GM19023 (cell line): Measurements from ENCODE around the gene SEC23B.
"Not testable (repeated sequence)": the region's sequence is repeated elsewhere in the genome, so short reads cannot be mapped to it uniquely, and the experiment has no call there.

Experiments
- ATAC-seq: cut with Tn5 transposase; IDR thresholded peaks from one replicate; pipeline ENCODE4 v1.9.1; 2021; ENCODE audit warnings: mild to moderate bottlenecking, moderate library complexity; ENCODE audit not compliant: unreplicated experiment

Gene SEC23B

DNA sequence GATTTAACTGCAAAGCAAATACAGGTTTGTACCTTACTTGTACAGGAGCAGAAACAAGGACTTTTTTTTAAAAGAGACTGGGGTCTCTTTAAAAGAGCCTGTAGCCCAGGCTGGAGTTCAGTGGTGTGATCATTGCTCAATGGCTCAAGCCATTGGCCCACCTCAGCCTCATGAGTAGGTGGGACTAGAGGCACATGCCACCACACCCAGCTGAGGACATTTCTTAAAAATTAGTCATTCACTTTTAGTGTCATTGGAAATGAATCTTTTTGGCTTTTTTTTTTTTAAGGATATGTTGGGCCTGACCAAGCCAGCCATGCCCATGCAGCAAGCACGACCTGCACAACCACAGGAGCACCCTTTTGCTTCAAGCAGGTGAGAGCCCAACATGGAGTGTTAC is 16.9 kb downstream of the SEC23B start:
- ATAC-seq = no peak

GRCh38 chr20:18526761-18527160 is 19.0 kb downstream of the SEC23B start:
- not testable (repeated sequence) for ATAC-seq

DNA sequence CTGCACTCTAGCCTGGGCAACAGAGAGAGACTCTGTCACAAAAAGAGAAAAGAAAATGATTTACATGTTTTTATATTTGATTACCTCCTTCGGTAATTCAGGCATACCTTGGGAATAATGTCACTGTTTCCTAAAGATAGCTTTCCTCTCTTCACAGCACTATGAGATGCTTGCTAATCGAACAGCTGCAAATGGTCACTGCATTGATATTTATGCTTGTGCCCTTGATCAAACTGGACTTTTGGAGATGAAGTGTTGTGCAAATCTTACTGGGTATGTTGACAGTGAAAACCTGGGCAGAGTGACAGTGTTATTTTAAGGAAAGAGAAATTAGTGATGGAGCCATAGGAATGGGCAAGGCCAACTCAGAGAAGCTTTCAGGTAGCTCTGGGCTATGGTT is 19.6 kb downstream of the SEC23B start:
- no peak for ATAC-seq

DNA sequence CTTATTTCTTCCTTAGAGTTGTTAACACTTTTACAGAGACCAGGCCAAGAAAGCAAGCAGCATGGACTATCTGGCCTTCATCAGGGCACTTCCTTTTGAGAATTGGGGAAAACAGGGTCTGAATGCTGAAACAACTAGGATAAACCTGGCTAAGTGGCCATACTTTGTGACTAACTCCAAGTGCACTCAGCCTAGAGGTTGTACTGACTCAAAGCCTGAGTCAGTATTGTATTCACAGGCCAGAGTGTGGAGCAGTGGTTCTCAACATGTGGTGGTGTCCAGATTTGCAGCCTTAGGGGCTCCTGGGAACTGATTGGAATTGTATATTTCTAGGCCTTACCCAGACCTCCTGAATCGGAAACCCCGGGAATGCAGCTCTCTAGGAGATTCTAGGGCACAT is 20.1 kb downstream of the SEC23B start:
- ATAC-seq = no peak

- ATAC-seq = no peak
Measured at GRCh38 chr20:18529041-18529440, 21.3 kb downstream of the SEC23B start.

GRCh38 chr20:18532626-18533025 is 24.9 kb downstream of the SEC23B start:
- ATAC-seq = no peak

- no peak for ATAC-seq
Measured at GRCh38 chr20:18533491-18533890, 25.8 kb downstream of the SEC23B start.

GRCh38 chr20:18533978-18534644 is 26.4 kb downstream of the SEC23B start:
- no peak for ATAC-seq

- ATAC-seq = no peak
Measured at GRCh38 chr20:18537651-18538050, 29.9 kb downstream of the SEC23B start.

DNA sequence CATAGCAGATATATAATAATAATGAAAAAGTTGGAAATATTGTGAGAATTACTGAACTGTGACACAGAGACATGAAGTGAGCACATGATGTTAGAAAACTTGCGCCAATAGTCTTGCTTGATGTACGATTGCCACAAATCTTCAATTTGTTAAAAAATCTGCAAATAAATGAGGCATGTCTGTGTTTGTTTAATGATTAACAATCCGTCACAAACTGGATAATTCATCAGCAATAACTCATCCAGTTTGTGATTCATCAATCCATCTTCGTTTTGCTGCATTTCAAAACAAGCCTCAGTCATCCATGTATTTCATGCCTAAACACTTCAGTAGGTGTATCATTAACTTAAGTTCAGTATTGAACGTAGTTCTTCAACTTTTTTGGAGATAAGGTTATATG is 34.0 kb downstream of the SEC23B start:
- no peak for ATAC-seq

GRCh38 chr20:18543216-18543615 is 35.5 kb downstream of the SEC23B start:
- no peak for ATAC-seq

DNA sequence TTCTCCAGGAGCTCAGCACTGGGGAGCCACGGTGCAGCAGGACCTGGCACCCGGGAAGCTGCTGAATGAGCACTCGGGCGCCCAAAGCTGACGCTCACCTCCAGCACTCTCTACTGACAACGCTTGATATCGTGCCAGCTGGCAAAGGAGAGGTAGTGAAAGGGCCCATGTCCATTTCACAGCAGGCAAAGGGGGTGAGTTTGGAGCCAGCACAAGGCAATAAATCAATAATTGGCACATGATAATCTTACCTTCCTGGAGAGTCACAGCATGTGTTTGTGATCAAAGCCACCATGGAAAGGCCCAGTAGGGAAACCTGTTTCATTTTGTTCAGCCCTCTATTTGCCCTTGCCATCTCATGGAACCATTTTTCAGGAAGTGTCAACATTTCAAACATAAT is 36.2 kb downstream of the SEC23B start:
- no peak for ATAC-seq

DNA sequence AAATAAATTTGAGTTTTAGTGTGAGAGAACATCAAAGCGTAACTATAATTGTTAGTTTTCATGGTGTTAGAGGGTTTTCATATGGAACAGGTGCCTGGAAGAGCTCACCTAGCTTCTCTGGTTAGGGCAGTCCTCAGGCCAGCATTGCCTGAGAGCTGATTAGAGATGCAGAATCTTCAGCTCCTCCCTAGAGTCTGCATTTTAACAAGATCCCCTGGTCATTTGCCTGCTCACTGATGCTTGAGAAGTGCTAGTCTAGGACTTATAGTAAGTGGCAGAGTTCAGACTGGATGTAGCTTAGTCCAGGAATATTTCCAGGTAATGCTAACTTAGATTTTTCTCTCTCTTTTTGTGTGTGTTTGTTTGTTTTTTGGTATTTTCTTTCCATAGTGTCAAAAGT is 37.8 kb downstream of the SEC23B start:
- ATAC-seq = no peak

DNA sequence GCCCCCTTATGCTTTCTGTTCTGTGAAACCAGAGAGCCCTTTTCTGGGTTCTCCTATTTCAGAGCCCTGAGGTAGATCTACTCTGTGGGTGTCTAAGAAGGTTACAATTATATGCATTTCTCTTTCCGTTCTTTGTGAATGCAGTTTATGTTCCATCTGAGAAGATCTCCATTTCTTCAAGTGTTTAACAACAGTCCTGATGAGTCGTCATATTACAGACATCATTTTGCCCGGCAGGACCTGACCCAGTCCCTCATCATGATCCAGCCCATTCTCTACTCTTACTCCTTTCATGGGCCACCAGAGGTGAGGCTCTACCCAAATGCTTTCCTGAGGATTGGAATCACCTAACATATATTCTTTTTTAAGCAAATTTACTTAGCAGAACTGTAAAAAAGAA is 40.7 kb downstream of the SEC23B start:
- no peak for ATAC-seq

GRCh38 chr20:18553746-18554145 is 46.0 kb downstream of the SEC23B start:
- ATAC-seq = no peak

- peak; percentile 99 for ATAC-seq
Measured at GRCh38 chr20:18566892-18567738, 59.4 kb downstream of the SEC23B start, which contains the start of gene SMIM26. Gene SMIM26, plus strand, starts transcription at chr20:18567432. Its CDS starts 47 bp downstream, at chr20:18567479.

GRCh38 chr20:18567739-18568091 is 60.0 kb downstream of the SEC23B start:
- ATAC-seq = peak; percentile 21

GRCh38 chr20:18571009-18571408 is 63.3 kb downstream of the SEC23B start:
- no peak for ATAC-seq

DNA sequence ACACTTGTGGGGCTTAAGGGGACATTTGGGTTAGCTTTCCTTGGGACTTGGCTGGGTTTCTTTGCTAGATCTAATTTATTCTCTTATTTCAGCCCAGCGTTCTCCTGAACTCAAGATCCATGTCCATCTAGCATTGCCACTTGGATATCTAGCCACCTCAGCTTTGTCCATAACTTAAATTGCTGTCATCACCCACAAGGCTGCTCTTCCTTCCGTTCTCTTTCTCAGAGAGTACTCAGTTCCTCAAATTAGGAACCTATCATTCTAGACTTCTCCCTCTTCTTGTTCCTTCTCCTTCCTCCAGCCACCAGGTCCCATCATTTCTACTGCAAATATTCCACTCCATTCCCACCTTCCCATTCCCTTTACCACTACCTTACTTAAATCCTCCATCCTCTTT is 63.8 kb downstream of the SEC23B start:
- ATAC-seq = no peak

- ATAC-seq = no peak
Measured at GRCh38 chr20:18577942-18578341, 70.2 kb downstream of the SEC23B start.

DNA sequence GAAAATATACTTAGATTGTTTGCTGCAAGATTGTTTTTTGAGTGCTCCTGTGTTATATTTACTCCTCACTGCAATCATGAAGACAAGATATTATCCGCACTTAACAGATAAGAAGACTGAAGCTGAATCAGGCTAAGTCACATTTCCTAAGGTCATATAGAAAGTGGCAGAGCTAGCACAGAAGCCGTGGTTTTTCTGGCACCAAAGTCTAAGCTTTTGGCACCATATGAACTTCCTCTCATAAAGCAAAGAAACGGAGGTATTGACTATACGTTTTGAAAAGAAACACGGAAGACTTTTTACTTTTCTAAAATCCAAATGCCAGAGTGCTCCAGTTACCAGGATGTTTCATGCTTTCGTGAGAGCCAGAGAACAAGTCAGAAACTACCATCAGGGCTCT is 70.8 kb downstream of the SEC23B start:
- no peak for ATAC-seq

DNA sequence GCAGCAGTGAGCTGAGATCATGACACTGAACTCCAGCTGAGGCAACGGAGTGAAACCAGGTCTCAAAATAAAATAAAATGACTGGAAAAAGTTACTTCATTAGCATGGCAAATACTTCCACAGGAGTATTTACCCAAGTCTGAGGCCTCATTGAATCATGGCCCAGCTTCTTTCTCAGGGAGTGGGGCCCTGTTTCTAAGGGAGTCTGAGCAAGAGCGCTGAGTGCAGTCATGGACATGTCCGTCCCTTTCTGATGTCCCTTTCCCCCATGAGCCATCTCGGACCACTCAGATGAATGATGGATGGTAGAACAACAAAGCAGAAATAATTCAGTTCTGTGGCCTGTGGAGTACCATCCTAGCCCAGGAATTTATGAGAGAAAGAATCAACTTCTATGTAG is 72.3 kb downstream of the SEC23B start:
- ATAC-seq = no peak
